Panc1 (cell line): ENCODE results near the gene POLR2M. TPM values are rescaled to one million over a fixed set of nuclear protein-coding genes. Genes with fewer than 3 reads are reported as not detected.

ENCODE experiments used
- ATAC-seq: fragments of 200-7000 bp; cut with Tn5 transposase; 2 replicates; pipeline ENCODE4 v1.9.1; 2020; ENCODE audit warnings: mild to moderate bottlenecking, moderate library complexity
- BruUV-seq: library from RNA; stranded (reverse); fragments of 400-500 nt; replicated peaks from 2 replicates; lab custom pipeline; 2021; lab: Mats Ljungman, UMichigan
- CTCF ChIA-PET: fragments of 300-600 bp; sonication (Branson Sonifier 250); formaldehyde crosslinking; loops from one replicate; lab custom pipeline; 2022; ENCODE audit warnings: antibody characterized with exemption; lab: Charles Lee
- POLR2A ChIA-PET: fragments of 300-600 bp; sonication (Branson Sonifier 250); formaldehyde crosslinking; loops from one replicate; lab custom pipeline; 2022; ENCODE audit warnings: antibody characterized with exemption; lab: Charles Lee
- DNase-seq: peaks from one replicate; pipeline ENCODE4 v3.0.0-alpha.2; 2010; ENCODE audit warnings: low read depth, low spot score
- H3K27ac ChIP-seq: 2 replicates; pipeline ENCODE4 v1.5.1; 2011; ENCODE audit warnings: mild to moderate bottlenecking, low read length, inconsistent platforms
- H3K27me3 ChIP-seq: fragments of 200-500 bp; sonication (Bioruptor generic); 2 replicates; pipeline ENCODE4 v1.6.0; 2014; ENCODE audit warnings: low read length, inconsistent platforms; ENCODE audit not compliant: control insufficient read depth, insufficient read depth
- H3K36me3 ChIP-seq: fragments of 200-500 bp; sonication (Bioruptor generic); 2 replicates; pipeline ENCODE4 v1.5.1; 2014; ENCODE audit warnings: inconsistent platforms, mild to moderate bottlenecking, low read length, moderate library complexity; ENCODE audit not compliant: control insufficient read depth, insufficient read depth
- H3K4me1 ChIP-seq: 2 replicates; pipeline ENCODE4 v1.5.1; 2011; ENCODE audit warnings: inconsistent platforms, mild to moderate bottlenecking, low read length, moderate library complexity; ENCODE audit not compliant: control insufficient read depth, insufficient read depth
- H3K4me3 ChIP-seq, 2 experiments: 2 replicates each; pipeline ENCODE4 v1.5.1; 2011 to 2012; ENCODE audit warnings: low read depth in 2 of 2, low read length in 2 of 2, mild to moderate bottlenecking in 2 of 2, inconsistent platforms in 1 of 2, moderate library complexity in 1 of 2
- H3K9me3 ChIP-seq: fragments of 200-500 bp; sonication (Bioruptor generic); 2 replicates; pipeline ENCODE4 v1.5.1; 2014; ENCODE audit warnings: low read depth, mild to moderate bottlenecking, inconsistent platforms, low read length, moderate library complexity; ENCODE audit not compliant: control insufficient read depth, insufficient read depth
- POLR2AphosphoS5 ChIP-seq: IDR thresholded peaks from 2 replicates; pipeline ENCODE4 v1.6.1; 2012; ENCODE audit warnings: mild to moderate bottlenecking, low read depth, low read length, moderate library complexity
- SIN3A ChIP-seq: IDR thresholded peaks from 2 replicates; pipeline ENCODE4 v1.6.1; 2012; ENCODE audit warnings: low read depth, mild to moderate bottlenecking, low read length, moderate library complexity, borderline replicate concordance; ENCODE audit not compliant: insufficient read depth
- TCF7L2 ChIP-seq: IDR thresholded peaks from 2 replicates; pipeline ENCODE4 v1.6.1; 2011; ENCODE audit warnings: mild to moderate bottlenecking, low read depth, low read length, inconsistent platforms
- in situ Hi-C: cut with HindIII; loops from 2 replicates; pipeline ENCODE4 v1.10.0; 2016; ENCODE audit warnings: low sequenced_read_pairs, low pct_unique_long_range_greater_than_20kb
- intact Hi-C: fragments of 100-400 bp; cut with micrococcal nuclease; formaldehyde crosslinking; loops from one replicate; pipeline ENCODE4 v1.10.0; 2022; ENCODE audit not compliant: unreplicated experiment
- total RNA-seq: library from RNA; stranded (reverse); gene quantifications from one replicate; pipeline ENCODE4 v1.2.1, GENCODE V29; 2021; ENCODE audit not compliant: unreplicated experiment
- TF ChIP-seq, protein P1 (sequence below): fragments of 450-650 bp; IDR thresholded peaks from 2 replicates; pipeline ENCODE4 v1.5.1; 2017; ENCODE audit warnings: mild to moderate bottlenecking
- TF ChIP-seq, protein P2 (sequence below), 2 experiments: IDR thresholded peaks; 2 replicates each; pipeline ENCODE4 v1.6.1; 2011 to 2012; ENCODE audit warnings: low read depth in 2 of 2, control low read depth in 1 of 2, low read length in 1 of 2, mild to moderate bottlenecking in 1 of 2, moderate library complexity in 1 of 2; ENCODE audit not compliant: insufficient read depth in 1 of 2

Gene POLR2M
- total RNA-seq, 1 experiment from 2014 or later = 76.6 TPM

DNA sequence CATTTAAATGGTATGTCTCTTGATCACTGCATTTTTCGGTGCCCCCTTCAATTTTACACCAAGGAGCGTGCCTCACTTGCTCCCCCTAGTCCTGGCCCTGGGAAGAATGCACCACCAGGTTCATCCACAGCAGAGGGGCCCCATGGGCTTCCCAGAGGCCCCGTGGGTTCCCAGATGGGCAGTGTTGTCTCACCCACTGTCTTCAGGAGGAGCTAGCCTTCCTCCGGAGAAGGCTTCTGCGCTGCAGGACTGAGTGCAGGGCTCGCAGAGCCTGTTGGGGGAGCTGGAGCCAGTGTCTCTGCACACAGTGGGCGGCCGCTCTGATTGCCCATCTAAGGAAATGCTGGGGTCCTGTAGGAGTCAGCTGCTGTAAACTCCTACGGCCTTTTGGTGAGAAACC is 45.9 kb downstream of the POLR2M start:
- no peak overlapping the region for H3K4me3 ChIP-seq
- no peak overlapping the region for H3K27ac ChIP-seq
- no peaks in the 10 kb centered on the region for H3K36me3 ChIP-seq
- no peak for DNase-seq
- no peaks in the 10 kb centered on the region for H3K9me3 ChIP-seq
- CTCF ChIA-PET = no interaction called here
- no peaks in the 10 kb centered on the region for H3K4me1 ChIP-seq
- intact Hi-C loops (no loop called here), in situ Hi-C loops (no loop called here)
- no TSS peak for BruUV-seq
- no peak for ATAC-seq
- TF ChIP-seq, protein P1, sequence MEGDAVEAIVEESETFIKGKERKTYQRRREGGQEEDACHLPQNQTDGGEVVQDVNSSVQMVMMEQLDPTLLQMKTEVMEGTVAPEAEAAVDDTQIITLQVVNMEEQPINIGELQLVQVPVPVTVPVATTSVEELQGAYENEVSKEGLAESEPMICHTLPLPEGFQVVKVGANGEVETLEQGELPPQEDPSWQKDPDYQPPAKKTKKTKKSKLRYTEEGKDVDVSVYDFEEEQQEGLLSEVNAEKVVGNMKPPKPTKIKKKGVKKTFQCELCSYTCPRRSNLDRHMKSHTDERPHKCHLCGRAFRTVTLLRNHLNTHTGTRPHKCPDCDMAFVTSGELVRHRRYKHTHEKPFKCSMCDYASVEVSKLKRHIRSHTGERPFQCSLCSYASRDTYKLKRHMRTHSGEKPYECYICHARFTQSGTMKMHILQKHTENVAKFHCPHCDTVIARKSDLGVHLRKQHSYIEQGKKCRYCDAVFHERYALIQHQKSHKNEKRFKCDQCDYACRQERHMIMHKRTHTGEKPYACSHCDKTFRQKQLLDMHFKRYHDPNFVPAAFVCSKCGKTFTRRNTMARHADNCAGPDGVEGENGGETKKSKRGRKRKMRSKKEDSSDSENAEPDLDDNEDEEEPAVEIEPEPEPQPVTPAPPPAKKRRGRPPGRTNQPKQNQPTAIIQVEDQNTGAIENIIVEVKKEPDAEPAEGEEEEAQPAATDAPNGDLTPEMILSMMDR = no peak; the same call in 1 of the 2 replicates
- no peak for TF ChIP-seq TCF7L2
- no peak for TF ChIP-seq POLR2AphosphoS5
- TF ChIP-seq SIN3A = no peak
- TF ChIP-seq, protein P2, sequence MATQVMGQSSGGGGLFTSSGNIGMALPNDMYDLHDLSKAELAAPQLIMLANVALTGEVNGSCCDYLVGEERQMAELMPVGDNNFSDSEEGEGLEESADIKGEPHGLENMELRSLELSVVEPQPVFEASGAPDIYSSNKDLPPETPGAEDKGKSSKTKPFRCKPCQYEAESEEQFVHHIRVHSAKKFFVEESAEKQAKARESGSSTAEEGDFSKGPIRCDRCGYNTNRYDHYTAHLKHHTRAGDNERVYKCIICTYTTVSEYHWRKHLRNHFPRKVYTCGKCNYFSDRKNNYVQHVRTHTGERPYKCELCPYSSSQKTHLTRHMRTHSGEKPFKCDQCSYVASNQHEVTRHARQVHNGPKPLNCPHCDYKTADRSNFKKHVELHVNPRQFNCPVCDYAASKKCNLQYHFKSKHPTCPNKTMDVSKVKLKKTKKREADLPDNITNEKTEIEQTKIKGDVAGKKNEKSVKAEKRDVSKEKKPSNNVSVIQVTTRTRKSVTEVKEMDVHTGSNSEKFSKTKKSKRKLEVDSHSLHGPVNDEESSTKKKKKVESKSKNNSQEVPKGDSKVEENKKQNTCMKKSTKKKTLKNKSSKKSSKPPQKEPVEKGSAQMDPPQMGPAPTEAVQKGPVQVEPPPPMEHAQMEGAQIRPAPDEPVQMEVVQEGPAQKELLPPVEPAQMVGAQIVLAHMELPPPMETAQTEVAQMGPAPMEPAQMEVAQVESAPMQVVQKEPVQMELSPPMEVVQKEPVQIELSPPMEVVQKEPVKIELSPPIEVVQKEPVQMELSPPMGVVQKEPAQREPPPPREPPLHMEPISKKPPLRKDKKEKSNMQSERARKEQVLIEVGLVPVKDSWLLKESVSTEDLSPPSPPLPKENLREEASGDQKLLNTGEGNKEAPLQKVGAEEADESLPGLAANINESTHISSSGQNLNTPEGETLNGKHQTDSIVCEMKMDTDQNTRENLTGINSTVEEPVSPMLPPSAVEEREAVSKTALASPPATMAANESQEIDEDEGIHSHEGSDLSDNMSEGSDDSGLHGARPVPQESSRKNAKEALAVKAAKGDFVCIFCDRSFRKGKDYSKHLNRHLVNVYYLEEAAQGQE (IDR thresholded peaks at IDR 0.05; ENCODE audit: insufficient read depth in 1 of 2, low read depth in 2 of 2, low read length in 1 of 2) = no peak
- peaks cover 4% of the 10 kb centered on the region; the same call in 1 of the 2 replicates for H3K27me3 ChIP-seq
- POLR2A ChIA-PET = no interaction called here

DNA sequence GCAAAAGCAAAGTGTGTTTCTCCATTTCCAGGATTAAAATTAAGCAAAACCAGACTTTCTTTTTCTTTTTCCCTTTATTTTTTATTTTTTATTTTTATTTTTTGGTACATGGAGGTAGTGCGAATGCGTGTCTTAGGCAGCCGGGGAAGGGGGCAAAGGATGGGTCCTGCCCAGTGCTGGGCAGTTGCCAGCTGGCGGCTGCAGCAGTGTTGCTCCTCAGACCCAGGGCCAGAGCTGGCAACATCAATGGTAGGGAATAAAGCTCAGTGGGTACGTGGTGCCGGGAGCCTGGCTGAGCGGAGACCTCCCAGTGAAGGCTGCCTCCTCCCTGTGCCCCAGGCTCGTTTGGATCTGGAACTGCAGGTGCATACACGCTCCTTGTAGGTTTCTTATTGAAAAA is 46.3 kb downstream of the POLR2M start:
- POLR2A ChIA-PET = no interaction called here
- H3K27ac ChIP-seq = no peak overlapping the region
- H3K9me3 ChIP-seq = no peaks in the 10 kb centered on the region
- in situ Hi-C loops = no loop called here
- peaks cover 4% of the 10 kb centered on the region; the same call in 1 of the 2 replicates for H3K27me3 ChIP-seq
- TF ChIP-seq, protein P2 (IDR thresholded peaks at IDR 0.05; ENCODE audit: insufficient read depth in 1 of 2, low read depth in 2 of 2, low read length in 1 of 2) = no peak
- TF ChIP-seq, protein P1 = no peak
- no peak for TF ChIP-seq TCF7L2
- no peak for TF ChIP-seq POLR2AphosphoS5
- TF ChIP-seq SIN3A = no peak
- no TSS peak for BruUV-seq
- DNase-seq = no peak
- no peaks in the 10 kb centered on the region for H3K36me3 ChIP-seq
- ATAC-seq = no peak
- H3K4me1 ChIP-seq = no peaks in the 10 kb centered on the region
- H3K4me3 ChIP-seq = no peak overlapping the region
- CTCF ChIA-PET = no interaction called here
- intact Hi-C loops = no loop called here
